Measurements from ENCODE around the gene SLC30A5. TPM values are rescaled to one million over a fixed set of nuclear protein-coding genes. Genes with fewer than 3 reads are reported as not detected.

SLC30A5 gene
- total RNA-seq, 1 donor, result 52.8 TPM

DNA sequence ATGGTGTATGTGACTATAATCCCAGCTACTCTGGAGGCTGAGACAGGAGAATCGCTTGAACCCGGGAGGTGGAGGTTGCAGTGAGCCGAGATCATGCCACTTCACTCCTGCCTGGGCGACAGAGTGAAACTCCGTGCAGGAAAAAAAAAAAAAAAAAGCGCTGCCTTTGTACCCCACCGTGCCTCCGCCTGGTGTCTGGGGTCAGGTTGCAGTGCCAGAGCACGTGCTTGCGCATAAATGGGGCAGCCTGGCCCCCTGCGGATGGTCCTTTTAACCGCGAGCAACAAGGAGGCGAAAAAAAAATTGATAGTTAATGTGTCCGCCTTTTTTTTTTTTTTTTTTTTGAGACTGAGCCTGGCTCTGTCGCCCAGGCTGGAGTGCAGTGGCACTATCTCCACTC is 66.8 kb downstream of the SLC30A5 start:
- TF ChIP-seq, protein P1, sequence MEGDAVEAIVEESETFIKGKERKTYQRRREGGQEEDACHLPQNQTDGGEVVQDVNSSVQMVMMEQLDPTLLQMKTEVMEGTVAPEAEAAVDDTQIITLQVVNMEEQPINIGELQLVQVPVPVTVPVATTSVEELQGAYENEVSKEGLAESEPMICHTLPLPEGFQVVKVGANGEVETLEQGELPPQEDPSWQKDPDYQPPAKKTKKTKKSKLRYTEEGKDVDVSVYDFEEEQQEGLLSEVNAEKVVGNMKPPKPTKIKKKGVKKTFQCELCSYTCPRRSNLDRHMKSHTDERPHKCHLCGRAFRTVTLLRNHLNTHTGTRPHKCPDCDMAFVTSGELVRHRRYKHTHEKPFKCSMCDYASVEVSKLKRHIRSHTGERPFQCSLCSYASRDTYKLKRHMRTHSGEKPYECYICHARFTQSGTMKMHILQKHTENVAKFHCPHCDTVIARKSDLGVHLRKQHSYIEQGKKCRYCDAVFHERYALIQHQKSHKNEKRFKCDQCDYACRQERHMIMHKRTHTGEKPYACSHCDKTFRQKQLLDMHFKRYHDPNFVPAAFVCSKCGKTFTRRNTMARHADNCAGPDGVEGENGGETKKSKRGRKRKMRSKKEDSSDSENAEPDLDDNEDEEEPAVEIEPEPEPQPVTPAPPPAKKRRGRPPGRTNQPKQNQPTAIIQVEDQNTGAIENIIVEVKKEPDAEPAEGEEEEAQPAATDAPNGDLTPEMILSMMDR (IDR thresholded peaks at IDR 0.05; ENCODE audit: insufficient read depth, low read length), result no peak
- H3K4me3 ChIP-seq (ENCODE audit: low read depth, low read length), result no peak overlapping the region
- DNase-seq (ENCODE audit: low read depth), result no peak

DNA sequence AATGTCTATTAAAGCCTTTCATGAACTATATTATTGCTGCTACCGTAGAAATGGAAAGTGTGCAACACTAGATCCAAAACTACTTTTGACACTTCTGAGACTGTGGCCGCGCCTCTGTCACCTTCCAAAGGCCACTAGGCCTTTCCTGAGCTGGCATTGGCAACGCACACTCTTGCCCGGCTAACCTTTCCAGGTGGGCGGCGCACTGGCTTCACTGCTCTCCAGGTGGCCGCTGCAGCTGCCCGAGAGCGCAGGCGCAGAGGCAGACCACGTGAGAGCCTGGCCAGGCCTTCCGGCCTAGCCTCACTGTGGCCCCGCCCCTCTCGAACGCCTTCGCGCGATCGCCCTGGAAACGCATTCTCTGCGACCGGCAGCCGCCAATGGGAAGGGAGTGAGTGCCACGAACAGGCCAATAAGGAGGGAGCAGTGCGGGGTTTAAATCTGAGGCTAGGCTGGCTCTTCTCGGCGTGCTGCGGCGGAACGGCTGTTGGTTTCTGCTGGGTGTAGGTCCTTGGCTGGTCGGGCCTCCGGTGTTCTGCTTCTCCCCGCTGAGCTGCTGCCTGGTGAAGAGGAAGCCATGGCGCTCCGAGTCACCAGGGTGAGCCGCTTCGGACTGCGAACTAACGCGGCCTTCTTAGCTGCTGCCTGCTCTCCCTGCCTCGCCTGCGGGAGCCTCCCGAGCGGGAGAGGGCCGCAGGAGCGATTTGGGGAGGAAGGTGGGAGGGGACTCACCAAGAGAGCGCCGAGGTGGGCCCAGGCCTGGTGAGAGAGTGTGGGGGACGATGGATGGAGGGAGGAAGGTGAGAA is 73.1 kb downstream of the SLC30A5 start, which contains the start of gene CCNB1:
TSS of gene CCNB1 (plus strand) at position 465 of the 807 bp plus-strand sequence. CDS start at position 578, 113 bp downstream.
- peak within 1 kb of the TSS; percentile 90 for H3K4me3 ChIP-seq (ENCODE audit: low read depth, low read length)
- TF ChIP-seq, protein P1 (IDR thresholded peaks at IDR 0.05; ENCODE audit: insufficient read depth, low read length), result no peak
- peak; percentile 92 for DNase-seq (ENCODE audit: low read depth)

DNA sequence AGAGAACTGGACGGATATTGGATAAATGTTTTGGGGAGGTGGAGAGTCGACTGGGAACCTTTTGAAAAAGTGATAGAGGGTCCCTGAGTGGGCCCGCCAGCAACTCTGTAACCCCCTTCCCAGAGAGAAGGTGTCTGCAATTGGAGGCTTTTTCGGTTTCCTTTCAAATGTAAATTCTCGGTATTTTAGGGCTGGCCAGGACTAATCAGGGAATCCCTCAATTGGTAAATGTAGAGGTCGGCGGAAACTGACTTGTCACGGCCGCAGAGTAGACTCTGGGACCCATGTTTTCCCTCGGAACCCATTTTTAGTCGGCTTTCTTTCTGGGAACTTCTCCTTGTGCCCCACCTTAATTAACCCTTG is 73.7 kb downstream of the SLC30A5 start:
- no peak for DNase-seq (ENCODE audit: low read depth)
- peak overlapping the region; percentile 90 for H3K4me3 ChIP-seq (ENCODE audit: low read depth, low read length)
- TF ChIP-seq, protein P1 (IDR thresholded peaks at IDR 0.05; ENCODE audit: insufficient read depth, low read length), result no peak

DNA sequence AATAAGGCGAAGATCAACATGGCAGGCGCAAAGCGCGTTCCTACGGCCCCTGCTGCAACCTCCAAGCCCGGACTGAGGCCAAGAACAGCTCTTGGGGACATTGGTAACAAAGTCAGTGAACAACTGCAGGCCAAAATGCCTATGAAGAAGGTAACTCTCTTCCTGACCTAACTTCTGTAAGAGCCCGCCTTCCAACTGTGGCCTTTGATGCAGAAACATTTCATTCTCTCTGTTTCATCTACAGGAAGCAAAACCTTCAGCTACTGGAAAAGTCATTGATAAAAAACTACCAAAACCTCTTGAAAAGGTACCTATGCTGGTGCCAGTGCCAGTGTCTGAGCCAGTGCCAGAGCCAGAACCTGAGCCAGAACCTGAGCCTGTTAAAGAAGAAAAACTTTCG is 74.1 kb downstream of the SLC30A5 start:
- TF ChIP-seq, protein P1 (IDR thresholded peaks at IDR 0.05; ENCODE audit: insufficient read depth, low read length), result no peak
- peak overlapping the region; percentile 90 for H3K4me3 ChIP-seq (ENCODE audit: low read depth, low read length)
- no peak for DNase-seq (ENCODE audit: low read depth)

DNA sequence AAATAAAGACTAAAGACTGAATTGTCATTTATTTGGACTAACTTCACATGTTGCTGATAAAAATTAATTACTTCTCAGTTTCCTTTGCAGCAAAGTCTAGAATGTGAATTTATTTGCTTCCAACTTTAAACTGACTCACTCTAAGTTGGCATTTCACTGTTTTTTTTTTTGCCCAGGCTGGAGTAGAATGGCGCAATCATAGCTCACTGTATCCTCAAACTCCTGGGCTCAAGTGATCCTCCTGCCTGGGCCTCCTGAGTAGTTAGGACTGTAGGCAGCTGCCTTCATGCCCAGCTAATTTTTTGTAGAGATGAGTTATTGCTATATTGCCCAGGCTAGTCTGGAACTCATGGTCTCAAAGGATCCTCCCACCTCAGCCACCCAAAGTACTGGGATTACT is 76.7 kb downstream of the SLC30A5 start:
- no peak for DNase-seq (ENCODE audit: low read depth)
- TF ChIP-seq, protein P1 (IDR thresholded peaks at IDR 0.05; ENCODE audit: insufficient read depth, low read length), result no peak
- no peak overlapping the region for H3K4me3 ChIP-seq (ENCODE audit: low read depth, low read length)

DNA sequence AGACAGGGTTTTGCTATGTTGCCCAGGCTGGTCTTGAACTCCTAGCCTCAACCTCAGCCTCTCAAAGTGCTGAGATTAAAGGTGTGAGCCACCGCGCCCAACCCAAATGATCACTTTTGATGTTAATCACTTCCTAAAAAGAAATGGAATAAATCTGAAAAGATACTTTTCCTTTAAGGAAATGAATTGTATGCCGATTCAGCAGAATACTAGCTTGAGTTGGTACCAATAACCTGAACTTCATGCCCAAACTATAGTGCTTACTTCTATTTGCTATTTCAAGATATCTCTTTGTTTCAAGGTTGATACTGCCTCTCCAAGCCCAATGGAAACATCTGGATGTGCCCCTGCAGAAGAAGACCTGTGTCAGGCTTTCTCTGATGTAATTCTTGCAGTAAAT is 77.2 kb downstream of the SLC30A5 start:
- DNase-seq (ENCODE audit: low read depth), result no peak
- no peak overlapping the region for H3K4me3 ChIP-seq (ENCODE audit: low read depth, low read length)
- TF ChIP-seq, protein P1 (IDR thresholded peaks at IDR 0.05; ENCODE audit: insufficient read depth, low read length), result no peak

Small RNA genes lying within 50 kb of the gene (small RNA-seq; reads per million reads assigned to genes)
- not detected for gene SNORA50D
- gene SUMO2P4, result not detected

Other genes starting within 250 kb of the SLC30A5 start
- gene CCNB1, start 73.1 kb downstream of the SLC30A5 start, total RNA-seq (ENCODE audit: low replicate concordance), result 16.4 and 51.7 TPM in 2 replicates
- 9.6 and 20.2 TPM in 2 replicates for gene CENPH, start 95.6 kb downstream of the SLC30A5 start, total RNA-seq (ENCODE audit: low replicate concordance)
- 22.0 and 50.8 TPM in 2 replicates for gene CDK7, start 140.9 kb downstream of the SLC30A5 start, total RNA-seq (ENCODE audit: low replicate concordance)
- gene CCDC125, start 238.8 kb downstream of the SLC30A5 start, total RNA-seq (ENCODE audit: low replicate concordance), result 8.8 and 9.6 TPM in 2 replicates

Measured in fibroblast of the aortic adventitia (primary cell).